Muscle of back (tissue), 11 donors: ENCODE results near the gene SULF2. TPM values are rescaled to one million over a fixed set of nuclear protein-coding genes. Genes with fewer than 3 reads are reported as not detected.
A peak's percentile ranks its signal among the peaks of the same experiment; 100 is the strongest.

Experiments used
- DNase-seq, 3 donors: peaks; one replicate each; pipeline versions ENCODE4 v3.0.0 to v3.0.0-alpha.2; 2013
- polyA plus RNA-seq, 10 donors: library from polyadenylated mRNA; unstranded; fragments of 120-200 nt; gene quantifications; one replicate each; pipeline ENCODE4 v1.2.1, GENCODE V29; 2013; ENCODE audit not compliant: insufficient read length in 10 of 10

Gene SULF2
- polyA plus RNA-seq, 10 donors: 38.0 to 101 (median 52.4) TPM

DNA sequence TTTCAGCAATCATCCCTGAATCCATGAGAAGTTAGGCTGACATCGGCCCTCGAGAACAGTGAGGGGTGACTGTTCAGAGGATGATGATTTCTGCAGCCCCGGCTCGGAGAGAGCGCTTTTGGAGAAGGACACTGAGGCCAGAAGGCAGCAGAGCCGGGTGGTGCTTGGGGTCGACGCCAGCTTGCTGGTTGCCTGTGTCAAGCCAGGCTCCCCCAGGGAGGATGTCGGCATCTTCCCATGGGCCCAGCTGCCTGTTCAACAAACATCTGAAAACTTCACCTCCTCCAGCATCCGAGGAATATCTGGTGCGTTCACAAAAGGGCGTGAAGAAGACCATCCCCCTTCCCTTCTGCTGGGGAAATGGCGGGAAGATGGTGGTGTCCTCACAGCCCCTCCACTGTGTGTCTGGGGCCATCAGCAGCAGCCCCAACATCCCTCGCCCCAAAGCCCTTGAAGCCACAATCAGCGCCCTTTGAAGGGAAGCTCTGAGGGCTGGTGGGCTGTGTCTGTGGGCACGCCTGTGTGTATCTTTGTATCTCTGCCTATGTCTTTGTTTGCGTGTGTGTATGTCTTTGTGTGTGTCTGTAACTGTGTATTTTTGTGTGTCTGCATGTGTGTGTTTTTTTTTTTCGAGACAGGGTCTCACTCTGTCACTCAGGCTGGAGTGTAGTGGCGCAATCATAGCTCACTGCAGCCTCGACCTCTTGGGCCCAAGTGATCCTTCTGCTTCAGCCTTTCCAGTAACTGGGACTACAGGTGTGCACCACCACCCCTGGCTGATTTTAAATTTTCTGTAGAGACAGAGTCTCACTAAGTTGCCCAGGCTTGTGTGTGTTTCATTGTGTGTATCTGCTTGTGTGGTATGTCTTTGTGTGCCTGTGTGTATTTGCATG is 97.9 kb downstream of the SULF2 start:
- DNase-seq: no peak

DNA sequence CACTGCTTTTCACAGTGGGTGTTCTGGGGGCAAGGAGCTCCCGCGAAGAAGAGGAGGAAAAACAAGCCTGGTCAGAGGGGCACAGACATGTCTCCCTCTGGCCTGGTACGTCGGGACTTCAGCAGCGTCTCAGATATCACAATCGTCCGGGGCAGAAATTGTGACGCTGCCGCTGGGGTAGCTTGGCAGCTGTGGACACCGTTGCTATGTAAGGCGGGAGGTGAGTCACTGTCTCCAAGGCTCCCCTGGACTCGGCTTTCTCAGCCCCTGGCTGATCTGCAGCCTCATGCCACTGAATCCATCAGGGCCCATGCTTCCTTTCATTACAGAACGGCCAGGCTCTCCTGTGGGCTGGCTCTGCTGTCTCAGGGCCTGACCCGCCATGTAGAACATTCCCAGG is 98.7 kb downstream of the SULF2 start:
- DNase-seq: peak; percentile 27 to 74 (median 70)

GRCh38 chr20:47684306-47685080 is 100.8 kb downstream of the SULF2 start:
- no peak for DNase-seq

DNA sequence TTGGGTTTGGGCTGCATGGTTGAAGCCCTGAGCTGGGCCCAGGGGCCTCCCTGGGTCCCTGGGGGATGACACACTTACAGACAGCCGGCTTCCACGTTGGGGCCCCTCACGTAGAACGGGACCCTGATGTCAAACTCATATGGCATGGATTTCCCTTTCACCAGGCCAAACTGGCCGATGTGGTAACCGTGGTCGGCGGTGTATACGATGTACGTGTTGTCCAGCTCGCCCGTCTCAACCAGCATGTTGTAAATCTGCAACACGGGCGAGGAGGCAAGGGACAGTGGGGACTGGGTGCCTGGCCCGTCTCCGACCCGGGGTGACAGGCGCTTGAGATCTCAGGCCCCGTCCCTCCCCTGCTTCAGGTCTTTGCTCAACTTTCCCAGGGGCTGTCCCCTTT is 102.4 kb downstream of the SULF2 start:
- DNase-seq: no peak

- peak; percentile 50 to 89 (median 74) for DNase-seq
Measured at GRCh38 chr20:47682028-47682783, 103.1 kb downstream of the SULF2 start.

- DNase-seq: no peak
Measured at GRCh38 chr20:47680804-47681529, 104.3 kb downstream of the SULF2 start.

DNA sequence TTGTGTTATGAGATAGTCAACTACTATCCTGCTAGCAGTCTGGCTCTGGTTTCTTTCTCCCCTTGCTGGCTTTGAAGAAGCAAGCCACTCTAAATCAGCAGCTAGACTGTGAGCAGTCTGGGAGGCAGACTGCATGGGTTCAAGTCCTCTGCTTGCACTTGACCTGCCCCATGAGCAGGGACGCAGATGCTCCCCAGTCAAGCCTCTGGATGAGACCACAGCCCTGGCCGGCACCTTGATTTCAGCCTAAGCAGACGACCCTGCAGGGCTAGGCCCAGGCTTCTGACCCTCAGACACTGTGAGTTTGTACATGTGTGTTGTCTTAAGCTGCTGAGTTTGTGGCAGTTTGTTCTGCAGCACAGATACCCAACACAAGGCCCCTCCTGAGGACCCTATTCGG is 105.8 kb downstream of the SULF2 start:
- no peak for DNase-seq

GRCh38 chr20:47678536-47678935 is 106.7 kb downstream of the SULF2 start:
- no peak for DNase-seq

DNA sequence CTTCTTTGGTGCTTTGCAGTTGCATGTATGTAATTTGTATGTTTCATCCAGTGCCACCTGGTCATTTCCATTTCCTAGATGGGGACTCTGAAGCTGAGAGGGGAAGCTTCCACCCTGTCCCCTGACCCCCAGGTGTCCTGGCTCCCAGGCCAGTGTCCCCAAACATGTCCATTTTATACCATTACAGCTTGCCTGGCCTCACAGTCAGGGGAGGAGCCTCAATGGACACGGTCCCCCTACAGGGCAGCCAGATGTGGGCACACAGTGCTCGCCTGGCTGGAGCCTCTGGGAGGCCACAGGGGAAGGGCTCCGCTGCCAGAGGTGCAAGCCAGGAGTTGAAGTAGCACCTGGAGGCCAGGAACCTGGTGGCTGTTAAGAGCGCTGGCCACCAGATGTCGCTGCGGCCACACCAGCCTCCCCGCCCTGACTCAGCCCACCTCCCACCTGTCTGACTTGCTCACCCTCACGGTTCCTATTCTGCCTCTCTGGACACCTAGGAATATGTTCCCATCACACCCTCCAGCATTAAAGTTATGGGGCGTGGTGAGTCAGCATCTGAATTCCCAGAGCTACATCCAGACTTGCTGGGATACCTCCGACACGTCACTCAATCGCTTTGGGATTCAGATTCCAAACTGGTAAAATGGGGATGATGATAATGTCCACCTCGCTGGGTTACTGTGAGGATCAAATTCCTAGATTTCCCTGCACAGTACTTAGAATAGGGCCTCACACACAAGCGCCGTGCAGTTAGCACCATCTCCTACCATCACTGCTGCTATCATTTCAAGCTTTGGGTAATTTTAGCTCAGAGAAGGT is 107.4 kb downstream of the SULF2 start:
- DNase-seq: peak in 2 of 3 donors; percentile 32 to 65

DNA sequence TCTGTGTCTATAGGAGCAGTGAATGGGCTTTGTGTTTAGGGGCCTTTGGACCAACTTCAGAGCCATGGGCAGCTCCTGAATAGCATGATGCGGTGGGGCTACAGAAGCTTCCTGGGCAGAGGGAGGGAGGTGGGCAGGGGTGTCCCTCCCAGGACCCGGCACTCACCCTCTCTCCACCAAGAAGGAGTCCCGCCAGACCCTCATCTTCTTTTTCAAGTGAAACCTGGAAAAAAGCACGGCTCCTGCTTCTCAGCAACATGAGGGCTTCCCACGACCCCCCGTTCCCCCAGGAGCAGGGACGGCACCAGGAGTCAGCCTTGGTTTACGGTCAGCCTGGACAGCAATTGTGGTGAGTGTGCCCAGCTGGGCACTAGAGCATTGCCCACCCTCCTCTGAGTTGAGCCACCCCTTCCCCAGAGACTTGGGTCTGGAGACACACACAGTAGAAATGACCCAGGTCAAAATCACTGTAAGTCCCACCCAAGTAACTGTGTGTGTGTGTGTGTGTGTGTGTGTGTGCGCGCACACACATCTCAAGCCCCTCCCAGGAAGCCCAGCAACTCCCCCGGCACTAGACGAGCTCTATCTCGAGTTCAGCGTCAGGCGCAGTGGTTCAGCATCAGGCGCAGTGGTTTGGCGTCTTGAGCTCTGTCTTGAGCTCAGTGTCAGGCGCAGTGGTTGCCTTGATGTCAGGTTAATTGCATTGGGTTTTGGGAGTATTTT is 108.2 kb downstream of the SULF2 start:
- no peak for DNase-seq

DNA sequence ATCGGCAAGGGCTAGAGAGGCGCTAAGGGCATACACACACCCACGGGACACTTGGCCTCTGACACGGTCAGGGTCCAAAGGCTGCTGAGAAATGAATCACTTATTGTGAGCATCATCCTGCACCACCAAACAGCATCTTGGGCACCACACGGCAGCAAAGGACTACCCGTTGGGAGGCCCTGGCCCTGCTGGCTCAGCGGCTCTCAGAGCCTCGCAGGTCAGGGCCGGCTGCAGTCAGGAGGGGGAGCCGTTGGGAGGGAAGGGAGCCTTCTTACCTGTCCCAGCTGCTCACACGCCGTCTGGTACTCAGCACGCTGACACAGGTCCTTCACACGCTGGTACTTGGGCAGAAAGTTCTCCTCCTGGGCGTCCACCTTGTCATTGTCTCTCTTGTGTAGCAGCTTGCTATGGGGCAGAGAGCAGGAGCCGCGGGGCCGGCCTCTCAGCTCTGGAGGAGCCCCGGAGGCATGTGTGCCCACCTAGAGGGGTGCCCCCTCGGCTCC is 109.0 kb downstream of the SULF2 start:
- DNase-seq: no peak

GRCh38 chr20:47675190-47676142 is 109.8 kb downstream of the SULF2 start:
- DNase-seq: no peak

DNA sequence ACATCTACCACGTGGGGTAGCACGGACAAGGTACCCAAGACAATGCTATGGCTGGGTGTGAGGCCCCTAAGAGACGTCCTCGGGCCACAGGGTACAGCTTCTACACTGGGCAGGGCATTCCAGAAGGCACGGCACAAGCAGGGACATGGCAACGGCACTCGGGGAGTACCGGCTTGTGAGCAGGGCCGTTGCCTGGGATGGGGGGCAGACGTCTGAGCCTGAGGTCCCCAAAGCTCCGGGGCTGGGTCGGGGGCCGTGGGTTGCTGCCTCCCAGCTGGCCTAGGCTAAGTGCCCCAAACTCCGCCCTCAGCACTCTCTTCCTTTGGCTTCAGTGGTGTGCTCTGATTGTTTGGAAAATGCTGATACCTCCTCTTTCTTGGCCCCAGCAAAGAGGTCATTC is 110.6 kb downstream of the SULF2 start:
- DNase-seq: no peak

DNA sequence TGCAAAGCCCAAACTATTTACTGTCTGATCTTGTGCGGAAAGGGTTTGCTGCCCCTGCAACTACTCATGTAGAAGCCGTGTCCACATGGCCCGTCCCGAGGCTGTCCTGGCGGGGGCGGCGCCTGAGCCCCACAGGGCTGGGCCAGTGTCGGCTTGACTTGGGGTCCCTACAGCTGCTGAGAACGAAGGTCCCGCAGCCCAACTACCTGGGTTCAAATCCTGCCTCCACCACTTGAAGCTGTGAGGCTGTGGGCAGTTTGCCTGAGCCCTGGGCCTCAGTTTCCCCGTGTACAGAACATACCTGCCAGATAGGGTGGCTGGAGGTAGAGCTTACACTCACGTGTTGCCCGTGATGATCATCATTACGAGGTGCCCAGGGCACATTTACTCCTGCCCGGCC is 111.1 kb downstream of the SULF2 start:
- no peak for DNase-seq

DNA sequence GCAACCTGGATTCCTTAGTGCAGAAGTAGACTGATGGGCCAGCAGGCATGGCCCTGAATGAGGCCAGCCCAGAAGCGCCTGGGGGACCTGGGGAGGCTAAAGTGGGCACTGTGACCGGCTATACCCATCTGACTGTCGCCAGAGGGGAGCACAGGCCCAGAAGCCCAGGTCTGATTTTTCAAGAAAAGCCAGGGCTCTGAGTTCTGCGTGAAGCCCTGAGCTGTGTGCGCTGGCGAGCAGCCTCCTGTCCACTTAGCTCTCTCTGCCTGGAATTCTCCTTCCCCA is 111.7 kb downstream of the SULF2 start:
- no peak for DNase-seq

- no peak for DNase-seq
Measured at GRCh38 chr20:47672886-47673670, 112.2 kb downstream of the SULF2 start.

DNA sequence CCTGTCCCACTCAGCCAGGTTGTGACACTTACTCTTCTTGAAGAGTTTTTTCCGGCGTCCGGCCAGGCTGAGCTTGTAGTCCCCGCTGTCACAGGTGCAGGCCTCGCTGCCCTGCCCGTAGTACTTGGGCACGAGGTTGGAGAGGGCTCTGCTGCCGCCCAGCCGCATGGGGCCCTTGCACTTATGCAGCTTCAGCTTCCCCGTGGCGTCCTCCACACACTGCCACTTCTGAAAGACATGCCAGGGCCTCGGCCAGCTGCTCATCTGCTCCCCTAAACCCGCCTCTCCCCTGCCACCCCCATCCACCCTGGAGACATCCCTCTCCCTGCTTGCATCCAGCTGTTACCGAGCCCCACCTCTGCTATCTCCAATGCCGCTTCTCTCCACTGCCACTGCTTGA is 113.1 kb downstream of the SULF2 start:
- no peak for DNase-seq

- DNase-seq: no peak
Measured at GRCh38 chr20:47670913-47671312, 114.4 kb downstream of the SULF2 start.
